NT2/D1 (cell line): ENCODE data around the gene CASTOR1.

Experiments
- DNase-seq: peaks from one replicate; pipeline ENCODE4 v3.0.0-alpha.2; 2011; ENCODE audit warnings: low read depth, low spot score
- H3K27me3 ChIP-seq: 2 replicates; pipeline ENCODE4 v1.6.0; 2011; ENCODE audit warnings: mild to moderate bottlenecking; ENCODE audit not compliant: insufficient read length, insufficient read depth
- H3K36me3 ChIP-seq: 2 replicates; pipeline ENCODE4 v1.6.1; 2011; ENCODE audit warnings: mild to moderate bottlenecking, low read length, mixed read lengths; ENCODE audit not compliant: insufficient read depth, insufficient read length
- H3K4me1 ChIP-seq: 2 replicates; pipeline ENCODE4 v1.5.1; 2011; ENCODE audit not compliant: insufficient read depth, insufficient read length
- H3K4me3 ChIP-seq: 2 replicates; pipeline ENCODE4 v1.5.1; 2011; ENCODE audit warnings: low read depth; ENCODE audit not compliant: insufficient read length
- H3K9ac ChIP-seq: 2 replicates; pipeline ENCODE4 v1.6.0; 2011; ENCODE audit warnings: low read depth; ENCODE audit not compliant: insufficient read length
- H3K9me3 ChIP-seq: 2 replicates; pipeline ENCODE4 v1.5.1; 2011; ENCODE audit warnings: mild to moderate bottlenecking, low read length; ENCODE audit not compliant: insufficient read depth
- SUZ12 ChIP-seq: IDR thresholded peaks from 2 replicates; pipeline ENCODE4 v1.6.1; 2011; ENCODE audit not compliant: insufficient read length, insufficient read depth; ENCODE audit errors: extremely low read depth
- YY1 ChIP-seq: IDR thresholded peaks from 2 replicates; pipeline ENCODE4 v1.6.1; 2011; ENCODE audit not compliant: insufficient read length, insufficient read depth
- ZNF274 ChIP-seq: IDR thresholded peaks from 2 replicates; pipeline ENCODE4 v1.6.1; 2011; ENCODE audit warnings: mild to moderate bottlenecking, low read depth, low read length

CASTOR1 gene

DNA sequence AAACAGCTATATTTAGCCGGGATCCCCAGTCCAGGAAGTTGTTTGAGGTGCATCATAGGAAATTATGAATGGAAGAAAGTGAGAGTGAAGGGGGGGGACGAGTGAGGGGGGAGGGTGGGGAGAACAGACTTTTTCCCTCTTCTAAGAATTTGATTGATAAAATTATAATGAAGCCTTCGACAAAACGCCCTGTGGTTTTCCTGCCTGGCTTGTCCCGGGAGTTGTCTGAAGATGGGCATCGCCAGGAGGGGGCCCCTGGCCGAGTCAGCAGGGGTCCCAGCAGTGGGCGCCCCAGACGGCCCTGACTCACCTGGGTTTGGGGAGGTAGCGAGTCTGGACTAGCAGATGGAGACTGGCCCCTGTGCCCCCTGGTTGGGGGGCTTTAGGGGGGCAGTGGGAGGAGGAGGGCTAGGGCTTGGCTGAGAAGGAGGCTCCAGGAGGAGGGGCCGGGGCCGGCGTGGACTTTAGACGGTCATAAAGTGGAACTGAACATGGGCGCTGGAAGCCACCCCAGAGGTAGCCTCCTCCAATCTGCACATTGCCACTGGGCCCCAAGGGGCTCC is 42.4 kb downstream of the CASTOR1 start:
- Histone ChIP-seq H3K27me3 (peaks cover 14% of the 10 kb centered on the region), H3K4me3 (peak overlapping the region; percentile 46), H3K9ac (peak overlapping the region; percentile 77), H3K9me3 (no peaks in the 10 kb centered on the region), H3K36me3 (peaks cover 31% of the 10 kb centered on the region), H3K4me1 (peaks cover 19% of the 10 kb centered on the region)
- TF ChIP-seq YY1 (no peak), ZNF274 (no peak), SUZ12 (no peak)
- DNase-seq = no peak

DNA sequence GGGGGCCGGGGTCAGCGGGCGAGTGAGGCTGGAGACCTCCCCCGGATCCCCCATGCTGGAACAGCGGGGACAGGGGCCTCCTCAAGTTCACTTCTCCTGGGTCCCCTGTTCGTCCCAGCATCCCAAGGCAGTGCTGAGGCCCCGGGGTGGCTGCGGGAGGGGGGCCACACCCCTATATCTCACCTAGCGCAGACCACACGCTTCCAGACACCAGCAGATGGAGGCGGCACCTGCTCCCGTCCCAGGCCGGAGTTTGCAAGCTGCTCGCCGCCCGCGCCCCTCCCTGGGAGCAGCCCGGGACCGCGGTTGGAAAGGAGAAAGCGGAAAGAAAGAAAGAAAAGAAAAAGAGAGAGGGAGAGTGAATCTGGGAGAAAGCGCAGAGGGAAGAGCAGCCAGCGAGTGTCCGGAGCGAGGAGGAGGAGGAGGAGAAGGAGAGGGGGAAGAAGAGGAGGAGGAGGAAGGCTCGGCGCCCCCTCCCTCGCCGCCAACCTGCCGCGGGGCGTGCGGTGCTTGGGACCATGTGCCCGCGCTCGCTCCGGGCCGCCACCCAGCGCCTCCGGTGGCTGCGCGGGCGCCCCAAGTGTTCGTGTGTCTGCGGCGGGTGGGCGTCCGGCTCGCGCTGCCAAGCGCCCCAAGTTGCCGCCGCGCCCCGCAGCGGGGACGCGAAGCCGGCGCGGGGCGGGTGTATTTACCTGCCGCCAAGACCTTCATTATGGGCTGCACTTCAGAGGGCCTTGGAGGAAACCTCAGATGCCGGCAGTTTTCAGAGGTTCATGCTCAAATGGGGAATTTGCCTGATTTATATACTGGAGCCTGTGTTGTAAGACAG is 43.1 kb downstream of the CASTOR1 start, which contains the start of gene LIF:
TSS of gene LIF (minus strand) at position 775 of the 829 bp plus-strand sequence. CDS start at position 711, 64 bp downstream.
- H3K9me3 ChIP-seq = no peaks in the 10 kb centered on the region
- H3K4me1 ChIP-seq = peaks cover 24% of the 10 kb centered on the region
- peaks cover 33% of the 10 kb centered on the region for H3K36me3 ChIP-seq
- H3K4me3 ChIP-seq = peak within 1 kb of the TSS; percentile 46
- peak within 1 kb of the TSS; percentile 77 for H3K9ac ChIP-seq
- TF ChIP-seq ZNF274 (no peak), SUZ12 (no peak), YY1 (no peak)
- H3K27me3 ChIP-seq = peaks cover 14% of the 10 kb centered on the region
- no peak for DNase-seq

DNA sequence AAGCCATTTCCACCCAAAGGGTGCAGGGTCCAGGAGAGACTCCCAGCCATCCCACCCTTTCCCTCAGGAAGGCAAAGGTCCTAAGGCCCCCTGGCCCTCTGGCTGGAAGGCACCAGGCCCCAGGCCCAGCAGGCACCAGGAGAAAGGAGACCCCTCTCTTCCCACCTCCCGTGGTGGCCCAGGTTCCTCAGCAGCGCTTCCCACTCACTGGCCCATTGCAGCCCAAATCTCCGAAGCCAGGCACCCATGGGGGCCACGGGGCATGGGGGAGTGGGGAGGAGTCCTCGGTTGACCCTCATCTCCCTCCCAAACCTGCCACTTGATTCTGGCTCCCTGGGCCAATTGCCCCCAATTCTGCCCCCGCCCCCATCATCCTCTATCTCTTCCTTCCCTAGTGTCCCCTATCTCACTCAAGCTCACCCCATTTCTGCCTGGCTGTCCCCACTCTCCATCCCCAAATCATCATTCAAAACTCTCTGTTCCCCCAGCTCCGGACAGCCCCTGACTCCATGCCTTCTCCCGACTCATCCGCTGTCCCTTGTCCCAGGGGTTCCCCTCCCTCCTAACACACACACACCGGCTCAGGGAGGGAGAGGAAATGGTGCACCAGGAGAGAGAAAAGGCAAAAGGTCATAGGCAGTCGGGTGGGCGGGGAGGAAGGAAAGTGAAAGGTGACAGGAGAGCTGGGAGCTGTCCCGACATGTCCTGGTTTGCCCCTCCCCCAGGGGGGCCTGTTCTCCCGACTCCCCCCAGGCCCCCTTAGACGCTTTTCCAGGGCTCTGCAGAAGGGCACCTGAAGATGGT is 43.9 kb downstream of the CASTOR1 start:
- Histone ChIP-seq H3K9ac (peak overlapping the region; percentile 77), H3K9me3 (no peaks in the 10 kb centered on the region), H3K27me3 (peaks cover 14% of the 10 kb centered on the region), H3K4me1 (peaks cover 21% of the 10 kb centered on the region), H3K4me3 (peak overlapping the region; percentile 46), H3K36me3 (peaks cover 40% of the 10 kb centered on the region)
- TF ChIP-seq ZNF274 (no peak), SUZ12 (no peak), YY1 (no peak)
- no peak for DNase-seq

DNA sequence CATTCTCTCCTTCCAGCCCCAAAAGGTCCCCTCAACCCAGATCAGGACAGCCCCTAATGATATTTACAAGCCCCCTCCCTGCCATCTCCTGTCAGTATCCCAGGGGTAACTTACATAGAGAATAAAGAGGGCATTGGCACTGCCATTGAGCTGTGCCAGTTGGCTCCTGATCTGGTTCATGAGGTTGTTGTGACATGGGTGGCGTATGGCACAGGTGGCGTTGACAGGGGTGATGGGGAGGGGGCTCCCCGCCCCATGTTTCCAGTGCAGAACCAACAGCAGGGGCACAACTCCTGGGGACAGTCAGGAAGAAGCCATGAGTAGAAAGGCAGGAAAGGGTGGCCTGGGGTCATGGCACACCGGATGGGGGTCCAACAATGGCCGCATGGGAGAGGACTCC is 44.7 kb downstream of the CASTOR1 start:
- no peak for TF ChIP-seq YY1
- Histone ChIP-seq H3K27me3 (peaks cover 14% of the 10 kb centered on the region), H3K4me3 (no peak overlapping the region), H3K9ac (no peak overlapping the region), H3K36me3 (peaks cover 40% of the 10 kb centered on the region), H3K4me1 (peaks cover 16% of the 10 kb centered on the region), H3K9me3 (no peaks in the 10 kb centered on the region)
- DNase-seq = no peak

DNA sequence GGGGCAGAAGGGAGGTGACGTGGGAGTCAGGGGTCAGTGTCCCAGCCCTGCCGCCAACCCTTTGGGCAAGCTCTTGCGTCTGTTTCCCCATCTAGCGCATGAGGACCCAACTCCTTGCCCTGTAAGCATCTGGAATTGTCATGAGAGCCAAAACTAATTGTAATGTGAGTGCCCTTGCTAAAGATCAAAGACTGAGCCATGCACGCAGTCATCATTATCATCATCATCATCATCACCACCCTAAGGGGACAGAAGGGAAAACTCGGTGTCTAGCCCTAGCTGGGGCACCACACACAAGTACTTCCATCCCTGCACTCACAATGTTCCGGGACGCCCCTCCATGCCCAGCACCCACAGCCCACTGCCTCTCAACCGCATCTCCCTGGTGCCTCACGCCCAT is 45.2 kb downstream of the CASTOR1 start:
- no peak for DNase-seq
- Histone ChIP-seq H3K36me3 (peaks cover 40% of the 10 kb centered on the region), H3K4me3 (no peak overlapping the region), H3K9me3 (no peaks in the 10 kb centered on the region), H3K9ac (no peak overlapping the region), H3K27me3 (peaks cover 14% of the 10 kb centered on the region), H3K4me1 (peaks cover 11% of the 10 kb centered on the region)
- no peak for TF ChIP-seq SUZ12
- TF ChIP-seq YY1 = no peak
- TF ChIP-seq ZNF274 = no peak

DNA sequence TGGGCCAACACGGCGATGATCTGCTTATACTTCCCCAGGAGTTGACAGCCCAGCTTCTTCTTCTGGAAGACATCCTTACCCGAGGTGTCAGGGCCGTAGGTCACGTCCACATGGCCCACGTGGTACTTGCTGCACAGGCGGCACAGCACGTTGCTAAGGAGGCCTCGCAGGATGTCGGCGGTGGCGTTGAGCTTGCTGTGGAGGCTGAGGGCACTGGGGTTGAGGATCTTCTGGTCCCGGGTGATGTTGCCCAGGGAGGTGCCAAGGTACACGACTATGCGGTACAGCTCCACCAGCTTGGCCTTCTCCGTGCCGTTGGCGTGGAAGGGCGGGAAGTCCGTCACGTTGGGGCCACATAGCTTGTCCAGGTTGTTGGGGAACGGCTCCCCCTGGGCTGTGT is 45.6 kb downstream of the CASTOR1 start:
- TF ChIP-seq SUZ12 (no peak), ZNF274 (no peak)
- no peaks in the 10 kb centered on the region for H3K9me3 ChIP-seq
- no peak for DNase-seq
- H3K36me3 ChIP-seq = peaks cover 40% of the 10 kb centered on the region
- peaks cover 14% of the 10 kb centered on the region for H3K27me3 ChIP-seq
- no peak overlapping the region for H3K9ac ChIP-seq
- H3K4me3 ChIP-seq = no peak overlapping the region
- peaks cover 11% of the 10 kb centered on the region for H3K4me1 ChIP-seq

DNA sequence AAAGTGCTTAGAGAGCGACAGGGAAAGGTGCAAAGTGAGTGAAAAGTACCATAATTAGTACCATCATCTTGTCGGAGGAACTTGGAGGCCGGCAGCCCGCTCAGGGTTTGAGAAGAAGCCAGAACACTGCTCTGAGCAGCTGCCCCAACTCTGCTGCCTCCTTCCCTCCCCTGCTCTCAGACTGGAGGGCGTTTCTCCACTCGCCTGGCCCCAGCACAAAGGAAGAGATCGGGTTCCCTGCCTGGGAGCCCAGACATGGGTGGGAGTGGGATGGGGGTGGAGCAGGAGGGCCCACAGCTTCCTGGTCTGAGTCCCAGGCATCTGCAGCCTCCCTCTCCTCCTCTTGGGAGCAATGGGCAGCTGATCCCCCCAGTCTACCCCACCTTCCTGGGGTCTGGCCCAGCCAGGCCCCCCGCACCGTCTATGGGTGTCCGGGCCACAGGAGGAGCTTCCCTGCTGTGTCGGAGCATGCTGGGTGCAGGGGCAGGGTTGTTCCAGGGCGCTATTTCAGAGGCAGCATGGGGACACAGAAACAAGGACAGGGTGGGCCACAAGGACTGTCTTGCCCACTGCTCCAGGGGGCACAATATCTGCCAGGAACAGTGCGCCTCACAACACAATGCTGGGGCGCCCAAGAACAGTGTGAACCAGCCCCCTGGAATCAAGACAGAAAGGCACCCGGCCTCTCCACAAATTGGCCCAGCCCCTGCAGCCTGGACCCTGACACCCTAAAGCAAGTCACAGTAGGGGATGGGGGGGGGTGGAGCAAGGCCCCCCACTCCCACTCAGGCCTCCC is 47.5 kb downstream of the CASTOR1 start:
- peak overlapping the region; percentile 21 for H3K9ac ChIP-seq
- peaks cover 14% of the 10 kb centered on the region for H3K4me1 ChIP-seq
- peaks cover 40% of the 10 kb centered on the region for H3K36me3 ChIP-seq
- H3K27me3 ChIP-seq = peaks cover 14% of the 10 kb centered on the region
- no peak for DNase-seq
- no peaks in the 10 kb centered on the region for H3K9me3 ChIP-seq
- no peak for TF ChIP-seq YY1
- no peak for TF ChIP-seq SUZ12
- no peak for TF ChIP-seq ZNF274
- H3K4me3 ChIP-seq = no peak overlapping the region
